ENCODE measurements around the gene LCLAT1. TPM values are rescaled to one million over a fixed set of nuclear protein-coding genes. Genes with fewer than 3 reads are reported as not detected.

The LCLAT1 gene
- total RNA-seq, 1 donor from 2014 or later, result 29.3 TPM

- Mint-ChIP-seq H3K4me1 (ENCODE audit: low read depth) (no peaks in the 10 kb centered on the region), H3K36me3 (ENCODE audit: insufficient read depth) (peaks cover 11% of the 10 kb centered on the region), H3K27me3 (no peaks in the 10 kb centered on the region), H3K27ac (no peak overlapping the region), H3K9me3 (ENCODE audit: low read depth) (no peaks in the 10 kb centered on the region), H3K4me3 (ENCODE audit: low read depth) (no peak overlapping the region)
- TF ChIP-seq CTCF (IDR thresholded peaks at IDR 0.05; ENCODE audit: unreplicated experiment), result no peak
- DNase-seq (ENCODE audit: low spot score, unreplicated experiment), result no peak
Observed at GRCh38 chr2:30584116-30584515, 137.1 kb downstream of the LCLAT1 start.

GRCh38 chr2:30588994-30589393 lies 141.9 kb downstream of the LCLAT1 start:
- H3K36me3 Mint-ChIP-seq (ENCODE audit: insufficient read depth), result peaks cover 11% of the 10 kb centered on the region
- H3K9me3 Mint-ChIP-seq (ENCODE audit: low read depth), result no peaks in the 10 kb centered on the region
- no peak overlapping the region for H3K27ac Mint-ChIP-seq
- no peaks in the 10 kb centered on the region for H3K4me1 Mint-ChIP-seq (ENCODE audit: low read depth)
- TF ChIP-seq CTCF (IDR thresholded peaks at IDR 0.05; ENCODE audit: unreplicated experiment), result no peak
- no peaks in the 10 kb centered on the region for H3K27me3 Mint-ChIP-seq
- H3K4me3 Mint-ChIP-seq (ENCODE audit: low read depth), result no peak overlapping the region
- no peak for DNase-seq (ENCODE audit: low spot score, unreplicated experiment)

DNA sequence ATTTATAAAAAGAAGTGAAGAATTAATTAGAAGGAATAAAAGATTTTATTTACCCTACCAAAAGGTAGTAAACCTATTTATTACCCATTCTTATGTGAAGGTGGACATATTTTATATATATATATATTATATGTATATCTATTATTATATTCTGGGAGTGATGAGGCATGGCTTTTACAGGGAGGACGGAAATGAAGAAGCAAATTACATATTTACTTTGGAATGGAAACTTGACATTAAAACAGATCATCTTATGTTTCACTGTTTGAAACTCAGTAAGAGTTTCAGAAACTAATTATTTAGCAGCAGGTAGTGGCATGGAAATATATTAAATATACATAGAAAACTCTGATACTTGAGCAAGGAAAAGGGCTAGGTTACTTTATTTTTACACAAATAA lies 143.4 kb downstream of the LCLAT1 start:
- H3K9me3 Mint-ChIP-seq (ENCODE audit: low read depth), result no peaks in the 10 kb centered on the region
- H3K36me3 Mint-ChIP-seq (ENCODE audit: insufficient read depth), result peaks cover 7% of the 10 kb centered on the region
- no peak for TF ChIP-seq CTCF (IDR thresholded peaks at IDR 0.05; ENCODE audit: unreplicated experiment)

GRCh38 chr2:30591186-30591585 lies 144.1 kb downstream of the LCLAT1 start:
- Mint-ChIP-seq H3K4me3 (ENCODE audit: low read depth) (no peak overlapping the region), H3K27ac (no peak overlapping the region), H3K27me3 (no peaks in the 10 kb centered on the region), H3K36me3 (ENCODE audit: insufficient read depth) (peaks cover 9% of the 10 kb centered on the region), H3K4me1 (ENCODE audit: low read depth) (no peaks in the 10 kb centered on the region), H3K9me3 (ENCODE audit: low read depth) (peaks cover 4% of the 10 kb centered on the region)
- TF ChIP-seq CTCF (IDR thresholded peaks at IDR 0.05; ENCODE audit: unreplicated experiment), result no peak
- no peak for DNase-seq (ENCODE audit: low spot score, unreplicated experiment)

More for the DNA sequence above, 143.4 kb downstream of the LCLAT1 start:
- Mint-ChIP-seq H3K27me3 (no peaks in the 10 kb centered on the region), H3K4me1 (ENCODE audit: low read depth) (no peaks in the 10 kb centered on the region), H3K4me3 (ENCODE audit: low read depth) (no peak overlapping the region), H3K27ac (no peak overlapping the region)
- no peak for DNase-seq (ENCODE audit: low spot score, unreplicated experiment)

GRCh38 chr2:30601375-30601774 lies 154.3 kb downstream of the LCLAT1 start:
- peaks cover 34% of the 10 kb centered on the region for H3K36me3 Mint-ChIP-seq (ENCODE audit: insufficient read depth)
- TF ChIP-seq CTCF (IDR thresholded peaks at IDR 0.05; ENCODE audit: unreplicated experiment), result no peak
- H3K4me1 Mint-ChIP-seq (ENCODE audit: low read depth), result peaks cover 30% of the 10 kb centered on the region
- peaks cover 33% of the 10 kb centered on the region for H3K9me3 Mint-ChIP-seq (ENCODE audit: low read depth)
- DNase-seq (ENCODE audit: low spot score, unreplicated experiment), result no peak
- H3K4me3 Mint-ChIP-seq (ENCODE audit: low read depth), result no peak overlapping the region
- H3K27me3 Mint-ChIP-seq, result peaks cover 6% of the 10 kb centered on the region
- no peak overlapping the region for H3K27ac Mint-ChIP-seq

Measured in progenitor cell of endocrine pancreas (in vitro differentiated cells).